Panc1 (cell line): Measurements from ENCODE around the gene NCBP2L. TPM values are rescaled to one million over a fixed set of nuclear protein-coding genes. Genes with fewer than 3 reads are reported as not detected.

Source experiments
- ATAC-seq: fragments of 200-7000 bp; cut with Tn5 transposase; 2 replicates; pipeline ENCODE4 v1.9.1; 2020; ENCODE audit warnings: mild to moderate bottlenecking, moderate library complexity
- BruUV-seq: library from RNA; stranded (reverse); fragments of 400-500 nt; replicated peaks from 2 replicates; lab custom pipeline; 2021; lab: Mats Ljungman, UMichigan
- CTCF ChIA-PET: fragments of 300-600 bp; sonication (Branson Sonifier 250); formaldehyde crosslinking; loops from one replicate; lab custom pipeline; 2022; ENCODE audit warnings: antibody characterized with exemption; lab: Charles Lee
- POLR2A ChIA-PET: fragments of 300-600 bp; sonication (Branson Sonifier 250); formaldehyde crosslinking; loops from one replicate; lab custom pipeline; 2022; ENCODE audit warnings: antibody characterized with exemption; lab: Charles Lee
- DNase-seq: peaks from one replicate; pipeline ENCODE4 v3.0.0-alpha.2; 2010; ENCODE audit warnings: low read depth, low spot score
- H3K27ac ChIP-seq: 2 replicates; pipeline ENCODE4 v1.5.1; 2011; ENCODE audit warnings: mild to moderate bottlenecking, low read length, inconsistent platforms
- H3K27me3 ChIP-seq: fragments of 200-500 bp; sonication (Bioruptor generic); 2 replicates; pipeline ENCODE4 v1.6.0; 2014; ENCODE audit warnings: low read length, inconsistent platforms; ENCODE audit not compliant: control insufficient read depth, insufficient read depth
- H3K36me3 ChIP-seq: fragments of 200-500 bp; sonication (Bioruptor generic); 2 replicates; pipeline ENCODE4 v1.5.1; 2014; ENCODE audit warnings: inconsistent platforms, mild to moderate bottlenecking, low read length, moderate library complexity; ENCODE audit not compliant: control insufficient read depth, insufficient read depth
- H3K4me1 ChIP-seq: 2 replicates; pipeline ENCODE4 v1.5.1; 2011; ENCODE audit warnings: inconsistent platforms, mild to moderate bottlenecking, low read length, moderate library complexity; ENCODE audit not compliant: control insufficient read depth, insufficient read depth
- H3K4me3 ChIP-seq, 2 experiments: 2 replicates each; pipeline ENCODE4 v1.5.1; 2011 to 2012; ENCODE audit warnings: low read depth in 2 of 2, low read length in 2 of 2, mild to moderate bottlenecking in 2 of 2, inconsistent platforms in 1 of 2, moderate library complexity in 1 of 2
- H3K9me3 ChIP-seq: fragments of 200-500 bp; sonication (Bioruptor generic); 2 replicates; pipeline ENCODE4 v1.5.1; 2014; ENCODE audit warnings: low read depth, mild to moderate bottlenecking, inconsistent platforms, low read length, moderate library complexity; ENCODE audit not compliant: control insufficient read depth, insufficient read depth
- POLR2AphosphoS5 ChIP-seq: IDR thresholded peaks from 2 replicates; pipeline ENCODE4 v1.6.1; 2012; ENCODE audit warnings: mild to moderate bottlenecking, low read depth, low read length, moderate library complexity
- SIN3A ChIP-seq: IDR thresholded peaks from 2 replicates; pipeline ENCODE4 v1.6.1; 2012; ENCODE audit warnings: low read depth, mild to moderate bottlenecking, low read length, moderate library complexity, borderline replicate concordance; ENCODE audit not compliant: insufficient read depth
- TCF7L2 ChIP-seq: IDR thresholded peaks from 2 replicates; pipeline ENCODE4 v1.6.1; 2011; ENCODE audit warnings: mild to moderate bottlenecking, low read depth, low read length, inconsistent platforms
- in situ Hi-C: cut with HindIII; loops from 2 replicates; pipeline ENCODE4 v1.10.0; 2016; ENCODE audit warnings: low sequenced_read_pairs, low pct_unique_long_range_greater_than_20kb
- intact Hi-C: fragments of 100-400 bp; cut with micrococcal nuclease; formaldehyde crosslinking; loops from one replicate; pipeline ENCODE4 v1.10.0; 2022; ENCODE audit not compliant: unreplicated experiment
- total RNA-seq: library from RNA; stranded (reverse); gene quantifications from one replicate; pipeline ENCODE4 v1.2.1, GENCODE V29; 2021; ENCODE audit not compliant: unreplicated experiment
- TF ChIP-seq, protein P1 (sequence below): fragments of 450-650 bp; IDR thresholded peaks from 2 replicates; pipeline ENCODE4 v1.5.1; 2017; ENCODE audit warnings: mild to moderate bottlenecking
- TF ChIP-seq, protein P2 (sequence below), 2 experiments: IDR thresholded peaks; 2 replicates each; pipeline ENCODE4 v1.6.1; 2011 to 2012; ENCODE audit warnings: low read depth in 2 of 2, control low read depth in 1 of 2, low read length in 1 of 2, mild to moderate bottlenecking in 1 of 2, moderate library complexity in 1 of 2; ENCODE audit not compliant: insufficient read depth in 1 of 2

Gene NCBP2L
- total RNA-seq, 1 experiment from 2014 or later, result not detected

DNA sequence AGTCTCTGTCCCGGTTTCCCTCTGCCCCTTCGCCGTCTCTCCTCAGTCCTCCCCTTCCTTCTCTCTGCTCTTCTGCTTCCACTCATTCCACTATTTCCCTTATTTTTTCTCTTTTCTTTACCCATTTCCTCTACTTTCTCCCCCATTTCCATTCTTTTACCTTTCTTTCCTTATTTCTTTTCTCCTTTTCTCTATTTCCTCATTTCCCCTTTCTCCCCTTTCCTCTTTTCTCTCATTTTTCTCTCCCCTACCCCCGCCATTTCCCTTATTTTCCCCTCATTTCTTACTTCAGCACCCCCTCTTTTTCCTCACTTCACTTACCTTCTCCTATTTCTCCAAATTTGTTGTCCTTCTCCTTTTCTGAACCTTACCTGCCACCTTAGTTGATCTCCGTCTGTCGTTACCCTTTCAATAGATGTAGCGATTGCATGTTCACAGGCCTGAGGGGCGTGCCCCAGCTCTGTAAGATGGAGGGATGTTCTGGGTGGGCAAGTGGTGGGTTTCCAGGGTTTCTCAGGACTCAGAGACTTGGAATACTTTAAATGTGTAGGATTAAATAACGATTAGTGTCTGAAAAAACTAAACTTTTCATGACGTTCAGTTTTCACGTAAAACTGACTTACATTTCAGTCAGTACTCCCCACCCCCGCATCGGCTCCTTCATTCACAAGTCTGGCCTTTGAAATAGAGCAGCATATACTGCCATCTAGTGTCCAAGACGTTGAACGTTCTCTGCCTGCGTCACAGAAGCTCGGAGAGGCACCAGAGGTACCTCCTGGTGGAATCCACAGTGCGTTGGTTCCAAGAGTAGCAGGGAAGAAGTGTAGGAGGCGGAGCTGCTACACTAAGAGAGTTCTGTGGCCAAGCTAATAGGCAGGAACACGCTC, 641 bp upstream of the NCBP2L start:
- ChIA-PET POLR2A (no interaction called here), CTCF (interaction anchor here (0.6 to 2.0 kb wide), 9 partner anchors 13 to 244 kb away, joined by 3 to 19 read pairs (median 4); no protein-coding TSS in a partner anchor)
- no TSS peak for BruUV-seq
- H3K4me3 ChIP-seq, result peak overlapping the region; percentile 42 to 71
- intact Hi-C loops (loop anchor here (1.0 to 10.0 kb wide), 5 partner anchors 60 to 295 kb away; no protein-coding TSS in a partner anchor), in situ Hi-C loops (no loop called here)
- no peak overlapping the region; the same call in 1 of the 2 replicates for H3K27ac ChIP-seq
- H3K4me1 ChIP-seq, result peaks cover 7% of the 10 kb centered on the region
- H3K36me3 ChIP-seq, result no peaks in the 10 kb centered on the region
- H3K27me3 ChIP-seq, result no peaks in the 10 kb centered on the region; the same call in 1 of the 2 replicates
- no peaks in the 10 kb centered on the region for H3K9me3 ChIP-seq
- TF ChIP-seq SIN3A, result no peak
- TF ChIP-seq, protein P1, sequence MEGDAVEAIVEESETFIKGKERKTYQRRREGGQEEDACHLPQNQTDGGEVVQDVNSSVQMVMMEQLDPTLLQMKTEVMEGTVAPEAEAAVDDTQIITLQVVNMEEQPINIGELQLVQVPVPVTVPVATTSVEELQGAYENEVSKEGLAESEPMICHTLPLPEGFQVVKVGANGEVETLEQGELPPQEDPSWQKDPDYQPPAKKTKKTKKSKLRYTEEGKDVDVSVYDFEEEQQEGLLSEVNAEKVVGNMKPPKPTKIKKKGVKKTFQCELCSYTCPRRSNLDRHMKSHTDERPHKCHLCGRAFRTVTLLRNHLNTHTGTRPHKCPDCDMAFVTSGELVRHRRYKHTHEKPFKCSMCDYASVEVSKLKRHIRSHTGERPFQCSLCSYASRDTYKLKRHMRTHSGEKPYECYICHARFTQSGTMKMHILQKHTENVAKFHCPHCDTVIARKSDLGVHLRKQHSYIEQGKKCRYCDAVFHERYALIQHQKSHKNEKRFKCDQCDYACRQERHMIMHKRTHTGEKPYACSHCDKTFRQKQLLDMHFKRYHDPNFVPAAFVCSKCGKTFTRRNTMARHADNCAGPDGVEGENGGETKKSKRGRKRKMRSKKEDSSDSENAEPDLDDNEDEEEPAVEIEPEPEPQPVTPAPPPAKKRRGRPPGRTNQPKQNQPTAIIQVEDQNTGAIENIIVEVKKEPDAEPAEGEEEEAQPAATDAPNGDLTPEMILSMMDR, result peak; percentile 78
- DNase-seq (peak; percentile 78), ATAC-seq (peak; percentile 92)

GRCh38 chrX:107780525-107780924, 3.0 kb downstream of the NCBP2L start:
- H3K27me3 ChIP-seq, result peaks cover 2% of the 10 kb centered on the region; the same call in 1 of the 2 replicates
- H3K4me3 ChIP-seq, result no peak overlapping the region
- peaks cover 7% of the 10 kb centered on the region for H3K4me1 ChIP-seq
- no peaks in the 10 kb centered on the region for H3K36me3 ChIP-seq
- H3K27ac ChIP-seq, result no peak overlapping the region
- intact Hi-C loops (no loop called here), in situ Hi-C loops (no loop called here)
- no peaks in the 10 kb centered on the region for H3K9me3 ChIP-seq
- no peak for ATAC-seq
- BruUV-seq, result no TSS peak
- CTCF ChIA-PET, result interaction anchor here (0.7 kb wide), 3 partner anchors 10 to 301 kb away, joined by 4 to 9 read pairs (median 5); no protein-coding TSS in a partner anchor
- POLR2A ChIA-PET, result no interaction called here
- no peak for DNase-seq
- TF ChIP-seq TCF7L2 (no peak), SIN3A (no peak), POLR2AphosphoS5 (no peak)
- TF ChIP-seq, protein P1, result no peak
- TF ChIP-seq, protein P2, sequence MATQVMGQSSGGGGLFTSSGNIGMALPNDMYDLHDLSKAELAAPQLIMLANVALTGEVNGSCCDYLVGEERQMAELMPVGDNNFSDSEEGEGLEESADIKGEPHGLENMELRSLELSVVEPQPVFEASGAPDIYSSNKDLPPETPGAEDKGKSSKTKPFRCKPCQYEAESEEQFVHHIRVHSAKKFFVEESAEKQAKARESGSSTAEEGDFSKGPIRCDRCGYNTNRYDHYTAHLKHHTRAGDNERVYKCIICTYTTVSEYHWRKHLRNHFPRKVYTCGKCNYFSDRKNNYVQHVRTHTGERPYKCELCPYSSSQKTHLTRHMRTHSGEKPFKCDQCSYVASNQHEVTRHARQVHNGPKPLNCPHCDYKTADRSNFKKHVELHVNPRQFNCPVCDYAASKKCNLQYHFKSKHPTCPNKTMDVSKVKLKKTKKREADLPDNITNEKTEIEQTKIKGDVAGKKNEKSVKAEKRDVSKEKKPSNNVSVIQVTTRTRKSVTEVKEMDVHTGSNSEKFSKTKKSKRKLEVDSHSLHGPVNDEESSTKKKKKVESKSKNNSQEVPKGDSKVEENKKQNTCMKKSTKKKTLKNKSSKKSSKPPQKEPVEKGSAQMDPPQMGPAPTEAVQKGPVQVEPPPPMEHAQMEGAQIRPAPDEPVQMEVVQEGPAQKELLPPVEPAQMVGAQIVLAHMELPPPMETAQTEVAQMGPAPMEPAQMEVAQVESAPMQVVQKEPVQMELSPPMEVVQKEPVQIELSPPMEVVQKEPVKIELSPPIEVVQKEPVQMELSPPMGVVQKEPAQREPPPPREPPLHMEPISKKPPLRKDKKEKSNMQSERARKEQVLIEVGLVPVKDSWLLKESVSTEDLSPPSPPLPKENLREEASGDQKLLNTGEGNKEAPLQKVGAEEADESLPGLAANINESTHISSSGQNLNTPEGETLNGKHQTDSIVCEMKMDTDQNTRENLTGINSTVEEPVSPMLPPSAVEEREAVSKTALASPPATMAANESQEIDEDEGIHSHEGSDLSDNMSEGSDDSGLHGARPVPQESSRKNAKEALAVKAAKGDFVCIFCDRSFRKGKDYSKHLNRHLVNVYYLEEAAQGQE (IDR thresholded peaks at IDR 0.05; ENCODE audit: insufficient read depth in 1 of 2, low read depth in 2 of 2, low read length in 1 of 2), result no peak
